Effector CD8-positive, alpha-beta T cell (primary cell): ENCODE data around the gene FLNC.

Experiments used
- DNase-seq: peaks from one replicate; lab custom pipeline; 2025; lab: John Stamatoyannopoulos, UW

FLNC gene

DNA sequence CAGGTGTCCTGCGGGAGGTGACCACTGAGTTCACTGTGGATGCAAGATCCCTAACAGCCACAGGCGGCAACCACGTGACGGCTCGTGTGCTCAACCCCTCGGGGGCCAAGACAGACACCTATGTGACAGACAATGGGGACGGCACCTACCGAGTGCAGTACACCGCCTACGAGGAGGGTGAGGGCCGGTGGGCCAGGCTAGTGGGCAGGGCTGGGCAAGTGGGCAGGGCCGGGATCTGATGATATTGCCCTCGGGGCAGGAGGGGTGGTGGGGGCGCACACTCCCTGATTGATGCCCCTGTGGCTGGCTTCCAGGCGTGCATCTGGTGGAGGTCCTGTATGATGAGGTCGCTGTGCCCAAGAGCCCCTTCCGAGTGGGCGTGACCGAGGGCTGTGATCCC lies 15.8 kb downstream of the FLNC start:
- no peak for DNase-seq

DNA sequence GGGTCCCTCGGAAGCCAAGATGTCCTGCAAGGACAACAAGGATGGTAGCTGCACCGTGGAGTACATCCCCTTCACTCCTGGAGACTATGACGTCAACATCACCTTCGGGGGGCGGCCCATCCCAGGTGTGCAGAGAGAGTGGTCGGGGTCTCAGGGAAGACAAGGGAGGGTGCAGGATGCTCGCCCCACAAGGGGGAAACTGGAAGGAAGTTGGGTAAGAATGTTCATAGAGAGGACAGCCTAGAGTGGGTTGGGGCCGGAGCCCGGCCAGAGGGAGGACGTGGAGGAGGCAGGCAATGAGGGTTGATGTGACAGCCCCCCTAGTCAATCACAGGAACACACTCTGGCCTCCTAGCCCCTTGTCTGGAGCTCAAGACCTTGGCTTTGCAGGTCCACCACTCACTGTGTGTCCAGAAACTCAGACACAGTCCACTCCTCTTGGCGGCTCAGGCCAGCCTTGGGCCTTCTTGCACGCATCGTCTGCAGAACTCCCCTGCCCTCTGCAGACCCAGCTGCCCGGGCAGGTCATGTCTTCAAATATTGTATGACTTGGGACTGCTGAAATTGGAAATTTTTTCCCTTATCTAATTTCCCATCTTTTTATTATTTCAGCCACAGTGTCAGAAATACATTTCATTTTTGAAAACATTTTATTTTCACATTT lies 16.7 kb downstream of the FLNC start:
- no peak for DNase-seq

DNA sequence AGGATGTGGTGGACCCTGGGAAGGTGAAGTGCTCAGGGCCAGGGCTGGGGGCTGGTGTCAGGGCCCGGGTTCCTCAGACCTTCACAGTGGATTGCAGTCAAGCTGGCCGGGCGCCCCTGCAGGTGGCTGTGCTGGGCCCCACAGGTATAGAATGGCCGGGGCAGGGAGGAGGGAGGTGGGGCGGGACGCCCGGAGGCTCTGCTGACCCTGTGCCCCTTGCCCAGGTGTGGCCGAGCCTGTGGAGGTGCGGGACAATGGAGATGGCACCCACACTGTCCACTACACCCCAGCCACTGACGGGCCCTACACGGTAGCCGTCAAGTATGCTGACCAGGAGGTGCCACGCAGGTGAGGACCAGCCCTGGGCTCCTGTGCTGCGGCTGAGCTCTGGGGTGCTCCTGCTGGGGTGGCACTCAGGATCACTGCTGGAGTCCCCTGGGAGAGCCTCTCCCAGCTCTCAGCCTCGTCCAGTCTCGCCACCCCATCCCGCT lies 17.6 kb downstream of the FLNC start:
- DNase-seq, result no peak

DNA sequence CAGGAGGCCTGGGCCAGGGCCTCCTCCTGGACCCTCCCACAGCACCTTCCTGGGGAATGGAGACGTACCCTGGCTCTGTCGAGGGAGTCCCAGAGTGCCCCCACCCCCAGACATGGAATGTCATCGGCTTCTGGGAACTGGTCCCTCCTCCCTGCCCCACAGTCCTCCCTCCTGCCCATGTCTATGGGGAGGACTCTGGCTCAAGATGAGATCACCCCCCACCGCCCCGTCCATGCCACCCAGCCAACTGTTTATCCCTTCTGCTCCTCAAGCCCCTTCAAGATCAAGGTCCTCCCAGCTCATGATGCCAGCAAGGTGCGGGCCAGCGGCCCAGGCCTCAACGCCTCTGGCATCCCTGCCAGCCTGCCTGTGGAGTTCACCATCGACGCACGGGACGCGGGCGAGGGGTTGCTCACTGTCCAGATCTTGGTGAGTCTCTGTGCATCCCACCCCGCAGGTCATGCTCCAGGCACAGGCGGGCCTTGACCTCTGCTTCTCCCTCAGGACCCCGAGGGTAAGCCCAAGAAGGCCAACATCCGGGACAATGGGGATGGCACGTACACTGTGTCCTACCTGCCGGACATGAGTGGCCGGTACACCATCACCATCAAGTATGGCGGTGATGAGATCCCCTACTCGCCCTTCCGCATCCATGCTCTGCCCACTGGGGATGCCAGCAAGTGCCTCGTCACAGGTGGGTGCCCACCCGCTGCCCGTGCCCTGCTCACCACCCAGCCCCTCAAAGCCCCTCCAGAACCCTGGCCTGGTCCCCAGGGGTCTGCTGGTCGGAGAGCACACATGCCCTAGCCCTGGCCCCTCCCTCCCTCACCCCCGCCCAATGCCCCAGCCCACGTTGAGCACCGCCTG lies 18.3 kb downstream of the FLNC start:
- no peak for DNase-seq

DNA sequence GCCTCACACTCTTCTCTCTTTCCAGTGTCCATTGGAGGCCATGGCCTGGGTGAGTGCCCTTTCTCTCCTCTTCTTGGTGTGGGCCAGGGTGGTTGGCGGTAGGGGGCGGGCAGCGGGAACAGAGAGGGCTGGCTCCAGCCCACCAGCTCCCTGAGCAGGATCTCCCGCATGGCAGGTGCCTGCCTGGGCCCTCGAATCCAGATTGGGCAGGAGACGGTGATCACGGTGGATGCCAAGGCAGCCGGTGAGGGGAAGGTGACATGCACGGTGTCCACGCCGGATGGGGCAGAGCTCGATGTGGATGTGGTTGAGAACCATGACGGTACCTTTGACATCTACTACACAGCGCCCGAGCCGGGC lies 18.9 kb downstream of the FLNC start:
- DNase-seq, result no peak

DNA sequence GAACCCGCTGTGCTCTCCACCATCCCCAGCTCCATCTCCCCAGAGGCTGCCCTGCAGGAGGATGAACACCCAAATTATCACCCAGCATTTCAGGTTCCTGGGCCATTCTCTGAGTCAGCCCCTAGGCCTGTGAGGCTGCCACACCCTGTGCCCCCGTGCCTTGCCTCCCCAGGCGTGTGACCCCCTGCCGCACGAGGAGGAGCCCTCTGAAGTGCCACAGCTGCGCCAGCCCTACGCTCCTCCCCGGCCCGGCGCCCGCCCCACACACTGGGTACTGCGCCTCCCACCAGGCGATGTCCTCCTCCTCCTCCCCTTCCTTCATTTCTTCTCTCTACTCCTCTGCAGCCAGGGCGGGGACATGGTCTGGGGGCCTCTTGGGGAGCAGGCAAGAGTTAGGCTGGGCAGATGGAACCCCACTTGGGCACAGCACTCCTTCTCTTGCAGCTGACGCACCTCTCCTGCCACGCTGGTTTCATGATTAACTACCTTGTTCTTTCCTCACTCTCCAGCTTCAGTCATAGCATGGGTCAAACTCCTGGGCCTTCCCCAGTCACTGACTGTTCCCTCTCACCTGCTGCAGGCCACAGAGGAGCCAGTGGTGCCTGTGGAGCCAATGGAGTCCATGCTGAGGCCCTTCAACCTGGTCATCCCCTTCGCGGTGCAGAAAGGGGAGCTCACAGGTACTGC lies 19.7 kb downstream of the FLNC start:
- no peak for DNase-seq

DNA sequence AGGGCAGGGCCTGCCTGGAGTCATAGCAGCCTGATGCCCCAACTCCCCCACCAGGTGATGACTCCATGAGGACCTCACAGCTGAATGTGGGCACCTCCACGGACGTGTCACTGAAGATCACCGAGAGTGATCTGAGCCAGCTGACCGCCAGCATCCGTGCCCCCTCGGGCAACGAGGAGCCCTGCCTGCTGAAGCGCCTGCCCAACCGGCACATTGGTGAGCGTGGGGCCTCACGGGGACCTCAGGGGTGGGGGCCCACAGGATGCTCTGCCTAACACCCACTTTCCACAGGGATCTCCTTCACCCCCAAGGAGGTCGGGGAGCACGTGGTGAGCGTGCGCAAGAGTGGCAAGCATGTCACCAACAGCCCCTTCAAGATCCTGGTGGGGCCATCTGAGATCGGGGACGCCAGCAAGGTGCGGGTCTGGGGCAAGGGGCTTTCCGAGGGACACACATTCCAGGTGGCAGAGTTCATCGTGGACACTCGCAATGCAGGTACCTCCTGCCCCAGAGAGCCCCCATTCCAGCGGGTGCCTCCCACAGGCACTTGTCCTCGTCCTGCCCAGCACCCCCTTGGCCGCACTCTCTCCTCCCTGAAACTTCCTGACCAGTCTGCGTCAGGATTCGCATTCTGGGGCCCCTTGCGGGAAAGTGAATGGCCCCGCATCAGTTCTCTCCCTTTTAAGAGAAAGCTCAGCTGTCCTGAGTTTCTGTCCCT lies 22.5 kb downstream of the FLNC start:
- no peak for DNase-seq

DNA sequence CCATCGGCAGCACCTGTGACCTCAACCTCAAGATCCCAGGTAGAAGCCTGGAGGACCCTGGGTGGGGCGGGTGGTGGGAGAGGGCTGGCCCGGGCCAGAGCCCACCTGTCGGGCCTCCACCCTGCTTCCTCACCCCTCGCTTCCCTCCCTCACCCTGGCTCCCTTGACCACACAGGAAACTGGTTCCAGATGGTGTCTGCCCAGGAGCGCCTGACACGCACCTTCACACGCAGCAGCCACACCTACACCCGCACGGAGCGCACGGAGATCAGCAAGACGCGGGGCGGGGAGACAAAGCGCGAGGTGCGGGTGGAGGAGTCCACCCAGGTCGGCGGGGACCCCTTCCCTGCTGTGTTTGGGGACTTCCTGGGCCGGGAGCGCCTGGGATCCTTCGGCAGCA lies 23.6 kb downstream of the FLNC start:
- no peak for DNase-seq

DNA sequence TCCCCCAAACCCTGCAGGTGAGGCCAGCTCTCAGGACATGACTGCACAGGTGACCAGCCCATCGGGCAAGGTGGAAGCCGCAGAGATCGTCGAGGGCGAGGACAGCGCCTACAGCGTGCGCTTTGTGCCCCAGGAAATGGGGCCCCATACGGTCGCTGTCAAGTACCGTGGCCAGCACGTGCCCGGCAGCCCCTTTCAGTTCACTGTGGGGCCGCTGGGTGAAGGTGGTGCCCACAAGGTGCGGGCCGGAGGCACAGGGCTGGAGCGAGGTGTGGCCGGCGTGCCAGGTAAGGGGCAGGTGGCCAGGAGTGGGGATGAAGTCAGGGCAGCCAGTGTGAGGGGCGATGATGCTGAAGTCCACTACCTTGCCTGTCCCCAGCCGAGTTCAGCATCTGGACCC lies 24.2 kb downstream of the FLNC start:
- DNase-seq, result no peak

DNA sequence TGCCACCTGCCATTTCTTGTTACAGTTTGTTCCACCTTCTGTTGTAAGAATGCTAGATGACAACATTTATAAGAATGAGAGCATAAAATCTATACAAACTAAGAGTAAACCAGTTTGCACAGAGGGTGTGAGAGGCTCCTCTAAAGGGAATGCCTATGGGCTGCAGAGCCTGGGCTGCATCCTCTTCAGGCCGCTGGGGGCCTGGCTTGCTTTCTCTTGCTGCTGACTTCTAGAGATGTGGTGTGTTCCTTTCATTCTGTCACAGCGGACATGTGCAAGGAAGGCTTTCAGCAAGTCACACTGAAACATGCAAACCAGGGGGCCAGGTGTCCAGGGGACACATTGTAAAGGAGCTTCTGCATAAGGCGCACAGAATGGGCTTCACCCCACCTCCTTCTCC lies 25.4 kb downstream of the FLNC start:
- no peak for DNase-seq

DNA sequence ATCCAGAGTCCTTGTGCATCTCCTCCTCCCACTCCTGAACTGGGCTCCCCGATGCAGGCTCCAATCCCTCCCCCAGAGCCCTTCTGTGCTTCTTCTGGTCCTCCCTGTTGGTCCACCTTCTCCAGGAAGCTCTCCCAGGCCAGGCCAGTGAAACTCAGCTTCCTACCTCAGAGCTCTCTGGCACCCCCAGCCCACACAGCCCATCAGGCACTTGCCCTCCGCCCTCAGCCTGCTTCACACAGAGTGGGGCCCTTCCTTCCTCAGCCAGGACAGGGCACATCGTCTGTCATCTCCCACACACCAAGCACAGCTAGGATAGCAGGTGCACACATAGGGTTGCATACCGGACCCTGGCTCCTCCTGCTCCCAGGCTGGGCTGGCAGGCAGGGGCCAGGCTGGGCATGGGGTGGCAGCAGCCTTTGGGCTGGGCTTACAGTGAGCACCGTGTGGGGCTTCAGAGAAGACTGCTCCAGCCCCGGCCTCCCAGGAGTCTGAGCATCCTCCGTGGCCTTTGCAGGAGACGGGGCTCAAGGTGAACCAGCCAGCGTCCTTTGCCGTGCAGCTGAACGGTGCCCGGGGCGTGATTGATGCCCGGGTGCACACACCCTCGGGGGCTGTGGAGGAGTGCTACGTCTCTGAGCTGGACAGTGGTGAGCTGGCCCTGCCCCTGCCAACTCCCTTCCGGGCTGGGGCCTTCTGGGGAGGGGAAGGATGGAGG lies 26.0 kb downstream of the FLNC start:
- DNase-seq, result no peak

DNA sequence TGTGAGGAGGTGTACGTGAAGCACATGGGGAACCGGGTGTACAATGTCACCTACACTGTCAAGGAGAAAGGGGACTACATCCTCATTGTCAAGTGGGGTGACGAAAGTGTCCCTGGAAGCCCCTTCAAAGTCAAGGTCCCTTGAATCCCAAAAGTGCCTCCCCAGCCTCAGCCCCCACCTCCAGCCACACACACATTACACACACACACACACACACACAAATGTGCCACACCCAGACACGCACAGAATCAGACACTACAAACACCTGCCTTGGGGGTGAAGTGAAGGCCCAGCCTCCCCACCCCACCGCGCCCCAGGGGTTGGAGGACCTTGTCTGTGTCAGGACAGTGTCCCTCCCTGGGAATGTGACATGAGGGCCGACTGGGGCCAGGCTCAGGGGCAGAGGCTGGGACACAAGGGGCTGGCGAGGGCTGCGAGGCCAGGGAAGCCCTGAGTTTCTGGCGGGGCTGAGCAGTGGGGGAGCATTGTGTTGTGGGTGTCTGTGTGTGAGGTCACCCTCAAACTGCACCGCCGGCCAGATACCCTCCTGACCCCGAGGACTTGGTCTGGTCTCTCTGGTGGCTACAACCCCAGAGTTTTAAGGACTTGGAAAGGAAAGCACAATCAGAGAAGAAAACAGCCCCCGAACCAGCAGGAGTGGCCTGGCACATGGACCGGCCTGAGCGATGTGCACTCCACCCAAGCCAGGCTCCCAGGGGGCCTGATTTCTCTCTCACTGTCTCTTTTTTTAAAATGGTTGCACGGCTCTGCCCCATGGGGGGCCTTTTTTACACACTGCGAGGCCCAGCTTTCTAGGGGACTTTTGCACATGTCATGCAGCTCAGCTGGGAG lies 28.4 kb downstream of the FLNC start:
- DNase-seq, result no peak

DNA sequence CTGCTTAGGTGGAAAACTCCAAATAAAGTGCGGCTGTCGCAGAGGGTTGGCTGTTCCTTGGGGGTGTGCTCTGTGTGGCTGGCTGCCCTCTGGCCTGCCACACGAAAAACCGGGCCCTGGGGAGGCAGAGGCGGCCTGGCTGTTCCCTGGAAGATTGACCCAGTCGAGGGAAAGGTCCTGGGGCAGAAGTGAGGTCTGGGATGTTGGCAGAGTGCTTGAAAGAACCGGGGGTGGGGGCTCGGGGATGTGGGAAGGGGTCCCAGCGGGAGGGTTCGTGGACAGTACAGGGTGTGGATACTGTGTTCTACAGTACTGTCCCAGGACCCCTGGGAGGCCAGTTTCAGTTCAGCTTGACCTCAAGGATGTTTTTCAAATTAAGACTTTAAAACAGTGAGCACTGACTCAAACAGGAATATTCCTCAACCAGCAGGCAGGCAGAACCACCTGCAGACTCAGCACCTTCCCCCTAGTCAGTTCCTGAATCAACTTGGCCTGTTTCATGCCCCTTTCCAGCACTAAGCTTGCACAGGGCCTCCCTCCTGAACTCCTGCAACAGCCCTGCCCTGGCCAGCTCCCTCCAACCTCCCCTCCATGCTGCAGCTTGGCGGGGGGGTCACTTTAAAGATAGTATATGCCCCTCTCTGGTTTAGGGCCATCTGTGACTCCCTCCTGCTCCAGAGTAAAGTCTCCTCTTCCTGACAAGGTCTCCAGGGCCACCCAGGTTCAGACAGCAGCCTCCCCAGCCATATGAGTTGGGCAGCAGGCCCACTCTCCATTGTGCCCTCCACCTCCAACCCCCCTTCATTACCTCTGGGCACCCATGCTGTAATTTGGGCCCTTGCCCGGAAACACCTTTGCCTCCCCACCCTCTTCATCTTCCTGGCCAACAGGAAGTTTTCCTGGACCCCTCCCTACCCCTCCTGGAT lies 29.3 kb downstream of the FLNC start:
- no peak for DNase-seq

DNA sequence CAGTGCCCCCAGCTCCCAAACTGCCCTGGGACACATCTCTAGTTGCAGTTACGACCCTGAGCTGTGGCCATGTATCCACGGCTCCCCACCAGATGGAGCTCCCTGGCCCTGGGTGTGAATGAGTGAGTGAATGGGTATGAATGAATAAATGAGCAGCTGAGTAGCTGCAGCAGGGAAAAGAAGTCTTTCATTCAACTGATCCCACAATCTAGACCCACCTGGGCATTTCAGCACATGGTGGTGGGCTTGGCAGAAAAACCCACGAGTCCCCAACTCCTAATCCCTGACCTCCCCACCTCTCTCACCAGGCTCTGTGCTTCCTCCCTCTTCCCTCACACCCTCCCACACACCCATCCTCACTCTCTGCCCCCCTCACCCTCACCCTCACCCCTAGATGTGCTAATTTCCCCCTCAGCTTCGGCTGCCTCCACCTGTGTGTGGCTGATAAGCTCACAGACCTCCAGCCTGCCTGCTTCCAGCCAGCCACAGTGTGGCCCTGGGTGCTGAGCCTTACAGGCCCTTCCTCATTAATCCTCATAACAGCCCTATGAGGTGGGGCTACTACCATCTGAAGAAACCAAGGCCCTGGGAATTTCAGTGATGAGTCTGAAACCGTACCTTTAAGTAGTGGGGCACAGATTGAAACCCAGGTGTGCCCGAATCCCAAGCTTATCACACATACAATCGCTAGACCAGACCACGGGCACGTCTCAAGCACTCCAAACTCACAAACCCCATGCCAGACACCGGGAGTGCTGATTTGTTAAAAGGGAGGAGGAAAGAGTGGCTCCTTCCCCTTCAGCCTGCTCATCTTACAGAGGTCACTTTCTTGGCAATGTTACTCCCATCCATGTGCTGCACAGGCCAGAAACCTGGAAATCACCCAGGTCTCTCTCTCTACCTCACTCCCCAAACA lies 30.2 kb downstream of the FLNC start:
- no peak for DNase-seq

DNA sequence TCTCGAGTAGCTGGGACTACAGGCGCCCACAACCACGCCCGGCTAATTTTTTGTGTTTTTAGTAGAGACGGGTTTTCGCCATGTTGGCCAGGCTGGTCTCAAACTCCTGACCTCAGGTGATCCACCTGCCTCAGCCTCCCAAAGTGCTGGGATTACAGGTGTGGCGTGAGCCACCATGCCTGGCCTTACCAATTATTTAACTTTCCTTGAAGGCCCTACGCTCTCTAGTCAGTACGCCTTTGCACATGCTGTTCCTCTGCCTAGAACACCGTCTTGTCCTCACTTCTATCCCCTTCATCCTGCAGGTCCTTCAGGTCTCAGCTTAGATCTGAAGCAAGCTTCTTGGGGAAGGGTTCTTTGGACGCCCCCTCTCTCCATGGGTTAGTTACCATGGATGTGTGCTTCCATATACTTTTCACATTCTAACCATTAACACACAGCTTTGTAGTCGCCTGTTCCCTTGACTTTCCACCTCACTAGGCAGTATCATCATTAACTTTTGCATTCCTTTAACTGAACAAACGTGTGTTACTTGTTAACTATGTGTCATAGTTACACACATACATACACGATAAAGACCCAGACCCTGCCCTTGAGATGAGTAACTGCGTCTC lies 31.9 kb downstream of the FLNC start:
- no peak for DNase-seq

DNA sequence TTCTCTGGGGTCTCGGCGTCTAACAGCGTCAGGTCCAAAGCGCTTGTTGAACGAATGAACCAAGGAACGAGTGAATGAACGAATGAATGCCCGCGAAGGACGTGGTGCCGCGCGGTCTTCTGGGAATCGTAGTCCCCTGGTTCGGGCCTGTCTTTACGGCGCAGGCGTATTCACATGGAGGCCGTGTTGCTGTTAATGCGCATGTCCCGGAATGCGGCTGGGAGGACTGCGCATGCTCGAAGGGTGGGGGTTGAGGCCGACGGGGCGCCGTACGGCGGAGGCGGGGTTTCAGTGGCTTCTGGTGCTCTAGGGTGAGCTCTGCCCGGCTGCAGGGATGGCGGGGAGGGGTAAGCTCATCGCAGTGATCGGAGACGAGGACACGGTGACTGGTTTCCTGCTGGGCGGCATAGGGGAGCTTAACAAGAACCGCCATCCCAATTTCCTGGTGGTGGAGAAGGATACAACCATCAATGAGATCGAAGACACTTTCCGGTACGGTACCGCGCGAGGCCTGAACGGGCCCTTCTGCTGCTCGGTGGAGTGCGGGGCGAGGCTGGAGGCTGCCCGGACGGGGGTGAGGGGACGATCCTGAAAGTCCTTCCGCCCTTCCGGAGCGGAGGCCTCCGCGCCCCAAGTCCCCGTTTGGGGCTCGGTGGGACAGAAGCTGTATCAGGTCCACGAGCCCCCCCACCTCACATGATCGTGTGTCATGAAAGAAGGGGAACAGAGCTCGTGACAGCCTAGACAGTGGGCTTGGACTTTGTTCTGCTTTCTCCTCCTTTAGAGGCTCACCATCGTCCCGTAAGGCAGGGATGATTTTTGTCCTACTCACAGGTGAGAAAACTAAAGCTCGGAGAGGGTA lies 32.6 kb downstream of the FLNC start, which contains the start of gene ATP6V1F:
Gene ATP6V1F (plus strand): TSS at position 286 of the 862 bp plus-strand sequence. CDS start 49 bp downstream, at position 335.
- peak; percentile 99 for DNase-seq
